ES-I3 (cell line): ENCODE results near the gene ABHD16B.

Experiments used
- H3K36me3 ChIP-seq: 2 replicates; pipeline ENCODE4 v1.6.1; 2013; ENCODE audit warnings: mild to moderate bottlenecking, low read length, control low read depth, moderate library complexity; ENCODE audit not compliant: insufficient read depth
- H3K4me1 ChIP-seq: 2 replicates; pipeline ENCODE4 v1.6.1; 2013; ENCODE audit warnings: mild to moderate bottlenecking, control low read depth, low read length; ENCODE audit not compliant: insufficient read depth
- H3K9ac ChIP-seq: 2 replicates; pipeline ENCODE4 v1.6.1; 2013; ENCODE audit warnings: low read depth, mild to moderate bottlenecking, low read length, moderate library complexity
- H3K9me3 ChIP-seq: 2 replicates; pipeline ENCODE4 v1.6.1; 2013; ENCODE audit warnings: mild to moderate bottlenecking, low read length, moderate library complexity; ENCODE audit not compliant: control insufficient read depth, insufficient read depth

Gene ABHD16B

GRCh38 chr20:63829945-63830835 is 31.1 kb upstream of the ABHD16B start:
- H3K4me1 ChIP-seq = peaks cover 29% of the 10 kb centered on the region
- H3K36me3 ChIP-seq = no peaks in the 10 kb centered on the region
- H3K9me3 ChIP-seq = no peaks in the 10 kb centered on the region
- peak overlapping the region; percentile 86 for H3K9ac ChIP-seq

GRCh38 chr20:63830841-63831588 is 30.3 kb upstream of the ABHD16B start, which contains the start of gene ZBTB46:
TSS of gene ZBTB46 (minus strand) at chr20:63831264. CDS start at chr20:63790757, 40,507 bp downstream.
- peaks cover 33% of the 10 kb centered on the region for H3K4me1 ChIP-seq
- H3K9me3 ChIP-seq = no peaks in the 10 kb centered on the region
- no peaks in the 10 kb centered on the region for H3K36me3 ChIP-seq
- H3K9ac ChIP-seq = peak within 1 kb of the TSS; percentile 86

GRCh38 chr20:63831646-63831992 is 29.7 kb upstream of the ABHD16B start:
- Histone ChIP-seq H3K9me3 (no peaks in the 10 kb centered on the region), H3K9ac (peak overlapping the region; percentile 72; the same call in 1 of the 2 replicates), H3K4me1 (peaks cover 33% of the 10 kb centered on the region), H3K36me3 (no peaks in the 10 kb centered on the region)

GRCh38 chr20:63831993-63832686 is 29.2 kb upstream of the ABHD16B start:
- Histone ChIP-seq H3K9ac (peak overlapping the region; percentile 72), H3K4me1 (peaks cover 33% of the 10 kb centered on the region), H3K9me3 (no peaks in the 10 kb centered on the region), H3K36me3 (no peaks in the 10 kb centered on the region)

- H3K9ac ChIP-seq = no peak overlapping the region
- H3K4me1 ChIP-seq = peaks cover 24% of the 10 kb centered on the region; the same call in 1 of the 2 replicates
- no peaks in the 10 kb centered on the region for H3K9me3 ChIP-seq
- no peaks in the 10 kb centered on the region for H3K36me3 ChIP-seq
Measured at GRCh38 chr20:63833776-63834490, 27.4 kb upstream of the ABHD16B start.

- Histone ChIP-seq H3K9ac (no peak overlapping the region; the same call in 1 of the 2 replicates), H3K36me3 (no peaks in the 10 kb centered on the region), H3K4me1 (peaks cover 18% of the 10 kb centered on the region; the same call in 1 of the 2 replicates)
Measured at GRCh38 chr20:63834491-63834880, 26.8 kb upstream of the ABHD16B start.

GRCh38 chr20:63835021-63835858 is 26.1 kb upstream of the ABHD16B start:
- H3K4me1 ChIP-seq = peaks cover 16% of the 10 kb centered on the region; the same call in 1 of the 2 replicates
- H3K9ac ChIP-seq = no peak overlapping the region; the same call in 1 of the 2 replicates
- H3K9me3 ChIP-seq = no peaks in the 10 kb centered on the region
- no peaks in the 10 kb centered on the region for H3K36me3 ChIP-seq

More at GRCh38 chr20:63834491-63834880, 26.8 kb upstream of the ABHD16B start:
- no peaks in the 10 kb centered on the region for H3K9me3 ChIP-seq

GRCh38 chr20:63836458-63837344 is 24.6 kb upstream of the ABHD16B start:
- H3K9ac ChIP-seq = no peak overlapping the region
- no peaks in the 10 kb centered on the region for H3K9me3 ChIP-seq
- no peaks in the 10 kb centered on the region for H3K36me3 ChIP-seq
- H3K4me1 ChIP-seq = peaks cover 16% of the 10 kb centered on the region; the same call in 1 of the 2 replicates

- no peak overlapping the region for H3K9ac ChIP-seq
- H3K9me3 ChIP-seq = no peaks in the 10 kb centered on the region
- no peaks in the 10 kb centered on the region for H3K36me3 ChIP-seq
- peaks cover 16% of the 10 kb centered on the region; the same call in 1 of the 2 replicates for H3K4me1 ChIP-seq
Measured at GRCh38 chr20:63837479-63837878, 23.8 kb upstream of the ABHD16B start.

- Histone ChIP-seq H3K36me3 (no peaks in the 10 kb centered on the region), H3K4me1 (peaks cover 6% of the 10 kb centered on the region; the same call in 1 of the 2 replicates), H3K9ac (no peak overlapping the region), H3K9me3 (no peaks in the 10 kb centered on the region)
Measured at GRCh38 chr20:63839620-63840019, 21.7 kb upstream of the ABHD16B start.

- no peaks in the 10 kb centered on the region for H3K9me3 ChIP-seq
- H3K36me3 ChIP-seq = no peaks in the 10 kb centered on the region
- H3K4me1 ChIP-seq = peaks cover 3% of the 10 kb centered on the region; the same call in 1 of the 2 replicates
- H3K9ac ChIP-seq = no peak overlapping the region
Measured at GRCh38 chr20:63840405-63840828, 20.9 kb upstream of the ABHD16B start.

- H3K9ac ChIP-seq = no peak overlapping the region
- H3K9me3 ChIP-seq = no peaks in the 10 kb centered on the region
- peaks cover 7% of the 10 kb centered on the region for H3K4me1 ChIP-seq
Measured at GRCh38 chr20:63842258-63842657, 19.0 kb upstream of the ABHD16B start.

More at GRCh38 chr20:63842258-63842657, 19.0 kb upstream of the ABHD16B start:
- no peaks in the 10 kb centered on the region for H3K36me3 ChIP-seq
